ENCODE data around the gene TYK2.

Gene TYK2

GRCh38 chr19:10315335-10316214 is 64.8 kb downstream of the TYK2 start, which contains the start of gene FDX2:
FDX2 (minus strand) TSS chr19:10316015; CDS start chr19:10315996, 19 bp downstream.
- DNase-seq (ENCODE audit: extremely low read depth, low read depth) = peak; percentile 46

GRCh38 chr19:10309423-10309822 is 70.9 kb downstream of the TYK2 start, which contains the start of gene ZGLP1:
ZGLP1 (minus strand) TSS chr19:10309815.
- DNase-seq (ENCODE audit: extremely low read depth, low read depth) = no peak
- TF ChIP-seq CTCF (IDR thresholded peaks at IDR 0.05; ENCODE audit: low read depth, low read length) = no peak

More at GRCh38 chr19:10315335-10316214, 64.8 kb downstream of the TYK2 start, which contains the start of gene FDX2:
- TF ChIP-seq CTCF (IDR thresholded peaks at IDR 0.05; ENCODE audit: low read depth, low read length) = no peak

- TF ChIP-seq CTCF (IDR thresholded peaks at IDR 0.05; ENCODE audit: low read depth, low read length) = no peak
- DNase-seq (ENCODE audit: extremely low read depth, low read depth) = no peak
Measured at GRCh38 chr19:10306327-10306726, 74.0 kb downstream of the TYK2 start.

GRCh38 chr19:10305139-10305806 is 75.1 kb downstream of the TYK2 start:
- no peak for DNase-seq (ENCODE audit: extremely low read depth, low read depth)
- TF ChIP-seq CTCF (IDR thresholded peaks at IDR 0.05; ENCODE audit: low read depth, low read length) = no peak
